ENCODE results near the gene ZNF236.

- TF ChIP-seq POLR2A (IDR thresholded peaks at IDR 0.05) (no peak), CTCF (IDR thresholded peaks at IDR 0.05) (no peak)
These were observed 103.1 kb downstream of the ZNF236 start for GRCh38 chr18:76925501-76925900.
